H1 (cell line): ENCODE measurements around the gene LDLRAD4. TPM values are rescaled to one million over a fixed set of nuclear protein-coding genes. Genes with fewer than 3 reads are reported as not detected.

ENCODE experiments used
- CTCF ChIA-PET: fragments of 300-600 bp; sonication (Branson Sonifier 250); formaldehyde crosslinking; loops from one replicate; lab custom pipeline; 2021; ENCODE audit not compliant: partially characterized antibody; lab: Charles Lee
- POLR2A ChIA-PET: fragments of 300-600 bp; sonication (Branson Sonifier 250); formaldehyde crosslinking; loops from one replicate; lab custom pipeline; 2021; ENCODE audit warnings: inconsistent platforms; ENCODE audit not compliant: partially characterized antibody; lab: Charles Lee
- DNase-seq, 2 experiments: peaks; one replicate each; pipeline versions ENCODE4 v3.0.0 to v3.0.0-alpha.2; 2010 to 2022; ENCODE audit warnings: low spot score in 2 of 2, low read depth in 1 of 2, mixed read lengths in 1 of 2
- FAIRE-seq: peaks from 2 replicates; lab custom pipeline; 2011; peaks lifted over from hg19 to GRCh38; lab: Jason Lieb, UNC
- H2AFZ ChIP-seq: 2 replicates; pipeline ENCODE4 v1.8.1; 2012; ENCODE audit warnings: low read length, inconsistent platforms
- H2AK5ac ChIP-seq: 2 replicates; pipeline ENCODE4 v1.6.1; 2013; ENCODE audit warnings: low read depth, low read length
- H2BK120ac ChIP-seq: replicated peaks from 2 replicates; pipeline ENCODE3; 2013; ENCODE audit warnings: low read depth, low read length, inconsistent platforms
- H2BK12ac ChIP-seq: 2 replicates; pipeline ENCODE4 v1.6.1; 2013; ENCODE audit warnings: low read depth, low read length
- H2BK15ac ChIP-seq: 2 replicates; pipeline ENCODE4 v1.6.1; 2013; ENCODE audit warnings: low read length
- H2BK20ac ChIP-seq: 2 replicates; pipeline ENCODE4 v1.6.1; 2013; ENCODE audit warnings: low read length
- H2BK5ac ChIP-seq: 2 replicates; pipeline ENCODE4 v1.6.1; 2013; ENCODE audit warnings: low read depth, low read length
- H3K14ac ChIP-seq: 2 replicates; pipeline ENCODE4 v1.6.1; 2013; ENCODE audit warnings: inconsistent platforms; ENCODE audit not compliant: insufficient read length
- H3K18ac ChIP-seq: 2 replicates; pipeline ENCODE4 v1.6.1; 2013; ENCODE audit warnings: low read length; ENCODE audit errors: extremely low read depth
- H3K23ac ChIP-seq: 2 replicates; pipeline ENCODE4 v1.6.1; 2013; ENCODE audit warnings: inconsistent platforms; ENCODE audit not compliant: insufficient read length
- H3K23me2 ChIP-seq: 2 replicates; pipeline ENCODE4 v1.6.1; 2013; ENCODE audit warnings: low read depth, low read length
- H3K27ac ChIP-seq: 2 replicates; pipeline ENCODE4 v1.6.1; 2011; ENCODE audit warnings: low read depth, low read length, inconsistent platforms
- H3K27me3 ChIP-seq, 4 experiments: replicated peaks in 1 of 4; 1 replicate in 1 of 4; 2 replicates in 3 of 4; pipeline versions ENCODE4 v1.6.1 to v1.8.1; 2011 to 2013; ENCODE audit warnings: low read length in 3 of 4, mild to moderate bottlenecking in 3 of 4, inconsistent platforms in 2 of 4, mixed read lengths in 2 of 4, moderate library complexity in 1 of 4; ENCODE audit not compliant: control insufficient read depth in 3 of 4, insufficient read depth in 3 of 4; ENCODE audit errors: extremely low read depth in 1 of 4
- H3K36me3 ChIP-seq, 4 experiments: 2 replicates each; pipeline versions ENCODE4 v1.6.1 to v1.8.1; 2011 to 2013; ENCODE audit warnings: mild to moderate bottlenecking in 4 of 4, low read length in 3 of 4, moderate library complexity in 2 of 4, control low read depth in 1 of 4, inconsistent platforms in 1 of 4; ENCODE audit not compliant: insufficient read depth in 4 of 4, control insufficient read depth in 2 of 4
- H3K4ac ChIP-seq: replicated peaks from 2 replicates; pipeline ENCODE3; 2013; ENCODE audit warnings: low read length, low read depth, mixed read lengths, inconsistent platforms; ENCODE audit not compliant: insufficient read length
- H3K4me1 ChIP-seq, 4 experiments: replicated peaks in 1 of 4; 1 replicate in 1 of 4; 2 replicates in 3 of 4; pipeline versions ENCODE4 v1.6.1 to v1.8.1; 2011 to 2013; ENCODE audit warnings: low read length in 3 of 4, inconsistent platforms in 2 of 4, mixed read lengths in 1 of 4; ENCODE audit not compliant: insufficient read depth in 4 of 4, control insufficient read depth in 3 of 4
- H3K4me2 ChIP-seq, 2 experiments: 2 replicates each; pipeline versions ENCODE4 v1.6.1 to v1.8.1; 2011 to 2013; ENCODE audit warnings: low read depth in 2 of 2, low read length in 2 of 2, control low read depth in 1 of 2, inconsistent platforms in 1 of 2, mild to moderate bottlenecking in 1 of 2; ENCODE audit not compliant: insufficient read depth in 1 of 2
- H3K4me3 ChIP-seq, 4 experiments: fragments of 200-600, 300-600 bp in 1 of 4; sonication (generic), shearing (Covaris generic), sonication (Bioruptor Twin) in 1 of 4; 2 replicates each; pipeline versions ENCODE4 v1.5.1 to v1.8.1; 2011 to 2016; ENCODE audit warnings: low read length in 4 of 4, low read depth in 3 of 4, control low read depth in 2 of 4, inconsistent platforms in 2 of 4, mild to moderate bottlenecking in 2 of 4, mixed read lengths in 1 of 4, moderate library complexity in 1 of 4; ENCODE audit not compliant: insufficient read depth in 2 of 4; ENCODE audit errors: extremely low read depth in 1 of 4
- H3K56ac ChIP-seq: replicated peaks from 2 replicates; pipeline ENCODE3; 2013; ENCODE audit warnings: low read depth, mild to moderate bottlenecking, mixed read lengths, low read length, inconsistent platforms; ENCODE audit not compliant: insufficient read length
- H3K79me1 ChIP-seq: 2 replicates; pipeline ENCODE4 v1.6.1; 2013; ENCODE audit warnings: low read depth, low read length, control low read depth
- H3K79me2 ChIP-seq, 2 experiments: 2 replicates each; pipeline versions ENCODE4 v1.6.1 to v1.8.1; 2012 to 2013; ENCODE audit warnings: low read length in 2 of 2, mild to moderate bottlenecking in 2 of 2, inconsistent platforms in 1 of 2; ENCODE audit not compliant: insufficient read depth in 2 of 2, control insufficient read depth in 1 of 2
- H3K9ac ChIP-seq, 4 experiments: replicated peaks in 1 of 4; 1 replicate in 1 of 4; 2 replicates in 3 of 4; pipeline versions ENCODE4 v1.6.1 to v1.8.1; 2011 to 2013; ENCODE audit warnings: low read depth in 3 of 4, low read length in 3 of 4, control low read depth in 2 of 4, mild to moderate bottlenecking in 2 of 4, moderate library complexity in 2 of 4, inconsistent platforms in 1 of 4; ENCODE audit errors: extremely low read depth in 1 of 4
- H3K9me3 ChIP-seq, 2 experiments: 2 replicates each; pipeline versions ENCODE4 v1.6.1 to v1.8.1; 2012 to 2013; ENCODE audit warnings: mild to moderate bottlenecking in 2 of 2, moderate library complexity in 2 of 2, control low read depth in 1 of 2, inconsistent platforms in 1 of 2, low read depth in 1 of 2, low read length in 1 of 2, mixed read lengths in 1 of 2; ENCODE audit not compliant: insufficient read depth in 2 of 2
- H4K20me1 ChIP-seq, 2 experiments: replicated peaks in 1 of 2; 2 replicates each; pipeline versions ENCODE3 to v1.8.1; 2011 to 2013; ENCODE audit warnings: inconsistent platforms in 2 of 2, low read length in 2 of 2, mild to moderate bottlenecking in 1 of 2; ENCODE audit not compliant: insufficient read depth in 2 of 2, control insufficient read depth in 1 of 2
- H4K5ac ChIP-seq: 2 replicates; pipeline ENCODE4 v1.6.1; 2013; ENCODE audit warnings: low read length, low read depth, mixed read lengths, inconsistent platforms; ENCODE audit not compliant: insufficient read length
- H4K8ac ChIP-seq: 2 replicates; pipeline ENCODE4 v1.8.0; 2013; ENCODE audit warnings: mild to moderate bottlenecking, moderate library complexity, low read length, inconsistent platforms; ENCODE audit not compliant: insufficient read depth; ENCODE audit errors: extremely low read depth
- H4K91ac ChIP-seq: replicated peaks from 2 replicates; pipeline ENCODE3; 2013; ENCODE audit warnings: low read length, mixed read lengths, inconsistent platforms; ENCODE audit not compliant: insufficient read length
- CBX8 ChIP-seq: fragments of 300-800, 300-1000 bp; sonication (generic); IDR thresholded peaks from 2 replicates; pipeline ENCODE4 v1.7.1; 2016; ENCODE audit warnings: low read depth, low read length, borderline replicate concordance
- HDAC6 ChIP-seq: IDR thresholded peaks from one replicate; pipeline ENCODE4 v1.7.1; 2012; ENCODE audit warnings: low read depth, mild to moderate bottlenecking, inconsistent platforms, low read length, moderate library complexity
- WGBS, 2 experiments: shearing (Covaris generic) in 1 of 2; methylation state at CpG; one replicate each; pipeline versions ENCODE4 v1.1.6 to v1.1.7; 2013 to 2015; ENCODE audit warnings: low lambda C conversion rate in 2 of 2, mixed read lengths in 2 of 2, inconsistent platforms in 1 of 2, low coverage in 1 of 2, missing lambda C conversion rate in 1 of 2; ENCODE audit not compliant: insufficient replicate concordance in 2 of 2, insufficient coverage in 1 of 2, insufficient read length in 1 of 2; ENCODE audit errors: extremely low coverage in 1 of 2, missing lambda C conversion rate in 1 of 2; 5-methylcytosine and 5-hydroxymethylcytosine counted together
- polyA plus RNA-seq, 7 experiments: library from polyadenylated mRNA; depleted of rRNA in 3 of 7; stranded (reverse) in 5 of 7; unstranded in 2 of 7; fragments of >200 nt in 5 of 7; fragments of 200-250 nt in 2 of 7; gene quantifications; 1 replicate in 5 of 7; 2 replicates in 1 of 7; 4 replicates in 1 of 7; pipeline versions ENCODE4 v1.2.1 to v1.2.3, GENCODE V29; 2011 to 2013; ENCODE audit warnings: missing spikeins in 2 of 7, mixed read lengths in 2 of 7
- total RNA-seq: library from RNA; stranded (reverse); fragmentation: NEBNext Ultra II Directional; extraction: Animal tissue kit (Norgen Biotek cat#: 25700); gene quantifications from 2 replicates; pipeline ENCODE4 v1.2.1, GENCODE V29; 2021

LDLRAD4 gene
- total and polyA plus RNA-seq, 2 of the 8 experiments (the other 6 are each of a cell fraction or from before 2014, with no cell fraction given), result 0.77 to 1.4 TPM

DNA sequence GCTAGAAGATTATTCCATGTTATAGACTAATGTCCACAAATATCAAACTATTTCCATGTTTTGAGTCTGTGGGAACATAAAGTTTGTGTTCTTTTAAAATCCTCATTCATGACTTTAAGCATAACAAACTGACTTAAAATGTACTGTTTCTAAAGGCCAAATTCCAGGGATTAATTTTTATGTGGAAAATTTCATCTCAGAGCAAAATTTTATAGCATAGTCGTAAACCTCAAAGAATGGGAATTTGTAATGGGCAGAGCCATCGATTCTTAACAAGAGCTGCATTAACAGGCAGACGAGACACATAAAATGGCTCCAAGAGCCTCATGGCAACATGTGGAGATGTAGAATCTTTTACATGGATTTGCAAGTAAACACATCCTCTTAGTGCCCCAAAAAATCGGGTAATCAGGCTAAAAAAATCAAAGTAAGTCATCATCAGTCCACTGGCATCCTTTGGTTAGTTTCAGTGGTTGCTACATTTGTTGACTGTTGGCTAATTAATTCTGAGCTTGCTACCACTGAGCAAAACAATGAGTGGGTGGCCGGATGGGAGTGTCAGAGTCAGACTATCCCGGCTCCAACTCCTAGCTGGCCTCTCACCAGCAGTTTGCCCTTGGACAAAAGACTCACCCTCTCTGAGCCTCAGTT lies 388.2 kb downstream of the LDLRAD4 start:
- Histone ChIP-seq H4K8ac (no peak overlapping the region), H3K27me3 (peaks cover 0 to 14% (median 11%) of the 10 kb centered on the region in 4 experiments; a peak in 5 of 7 replicates), H3K4ac (no peak overlapping the region), H3K23me2 (no peaks in the 10 kb centered on the region; the same call in 1 of the 2 replicates), H3K79me1 (no peaks in the 10 kb centered on the region), H3K56ac (no peak overlapping the region), H2BK12ac (no peak overlapping the region), H2BK120ac (no peak overlapping the region), H3K36me3 (no peaks in the 10 kb centered on the region), H2AFZ (no peak overlapping the region), H4K20me1 (no peaks in the 10 kb centered on the region), H3K9me3 (no peaks in the 10 kb centered on the region), H3K27ac (no peak overlapping the region), H4K91ac (no peak overlapping the region), H3K18ac (no peak overlapping the region), H3K4me3 (no peak overlapping the region), H3K23ac (no peak overlapping the region), H3K9ac (no peak overlapping the region), H3K14ac (no peak overlapping the region), H3K4me2 (no peak overlapping the region), H4K5ac (no peak overlapping the region), H2BK20ac (no peak overlapping the region), H2BK15ac (no peak overlapping the region), H2BK5ac (no peak overlapping the region), H2AK5ac (no peak overlapping the region), H3K79me2 (no peaks in the 10 kb centered on the region), H3K4me1 (peaks cover 0 to 10% (median 3%) of the 10 kb centered on the region in 4 experiments; a peak in 4 of 7 replicates)
- ChIA-PET POLR2A (no interaction called here), CTCF (no interaction called here)
- WGBS, 2 experiments, result 85% methylated on average over 6 of the region's 6 CpGs; no CpG with 5 or more reads in 1 of the 2 experiments
- DNase-seq, result no peak
- FAIRE-seq, result no peak
- TF ChIP-seq HDAC6 (no peak), CBX8 (no peak)
